Stimulated activated CD8-positive, alpha-beta memory T cell treated with anti-CD3 and anti-CD28 coated beads, Interleukin-4, amount 100 ng/mL, for 48 hours (primary cell): ENCODE data around the gene UBL4B.
A peak's percentile ranks its signal among the peaks of the same experiment; 100 is the strongest.
"Not testable (repeated sequence)": the region's sequence is repeated elsewhere in the genome, so short reads cannot be mapped to it uniquely, and the experiment has no call there.

Experiments
- DNase-seq: peaks from one replicate; pipeline ENCODE4 v3.0.0-alpha.2; 2020

UBL4B gene, protein sequence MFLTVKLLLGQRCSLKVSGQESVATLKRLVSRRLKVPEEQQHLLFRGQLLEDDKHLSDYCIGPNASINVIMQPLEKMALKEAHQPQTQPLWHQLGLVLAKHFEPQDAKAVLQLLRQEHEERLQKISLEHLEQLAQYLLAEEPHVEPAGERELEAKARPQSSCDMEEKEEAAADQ

GRCh38 chr1:110112143-110112542 lies at the start of gene UBL4B:
Gene UBL4B, plus strand, starts transcription at chr1:110112443. Its CDS starts 92 bp downstream, at chr1:110112535.
- DNase-seq: no peak

DNA sequence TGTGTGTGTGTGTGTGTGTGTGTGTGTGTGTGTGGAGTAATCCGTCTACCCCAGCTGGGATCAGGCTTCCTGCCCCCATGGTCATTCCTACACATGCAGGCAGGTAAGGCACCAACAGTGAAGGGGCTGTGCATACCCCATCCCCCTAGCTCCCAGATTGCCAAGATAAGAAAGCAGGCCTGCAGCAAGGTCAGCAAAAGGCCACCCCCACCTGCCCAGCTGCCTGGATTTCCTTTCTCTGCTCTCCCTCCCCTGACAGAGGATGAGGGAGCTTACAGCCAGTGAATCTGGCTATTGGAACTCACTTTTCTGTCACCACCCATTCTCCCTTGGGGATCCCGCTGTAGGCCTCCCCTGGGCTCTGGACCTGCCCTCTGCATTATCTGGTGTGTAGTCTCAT lies 49.6 kb upstream of the UBL4B start:
- no peak for DNase-seq

- no peak for DNase-seq
Observed at GRCh38 chr1:110063781-110064180, 48.5 kb upstream of the UBL4B start.

GRCh38 chr1:110064576-110065337 lies 47.5 kb upstream of the UBL4B start:
- no peak for DNase-seq

GRCh38 chr1:110065841-110066240 lies 46.4 kb upstream of the UBL4B start:
- no peak for DNase-seq

DNA sequence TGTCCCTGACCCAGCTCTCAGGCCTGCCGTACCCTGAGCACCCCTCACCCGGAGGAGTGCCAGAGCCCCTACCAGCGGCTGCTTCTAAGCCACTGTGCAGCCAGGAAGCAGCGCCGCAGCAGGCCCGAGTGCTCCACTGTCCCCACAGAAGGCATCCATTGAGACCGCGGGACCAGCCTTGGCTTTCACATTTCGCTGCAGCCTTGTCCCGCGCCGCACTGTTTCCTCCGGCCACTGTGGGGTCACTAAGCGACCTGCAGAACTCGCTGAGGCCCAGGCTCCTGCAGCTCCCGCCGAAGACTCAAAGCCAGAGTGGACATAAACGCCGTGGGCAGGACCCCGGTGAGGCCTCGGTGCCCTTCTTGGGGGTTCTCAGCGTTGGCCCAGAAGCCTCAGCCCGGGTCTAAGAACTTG lies 44.8 kb upstream of the UBL4B start:
- no peak for DNase-seq

- DNase-seq: no peak
Observed at GRCh38 chr1:110067893-110068645, 44.2 kb upstream of the UBL4B start.

DNA sequence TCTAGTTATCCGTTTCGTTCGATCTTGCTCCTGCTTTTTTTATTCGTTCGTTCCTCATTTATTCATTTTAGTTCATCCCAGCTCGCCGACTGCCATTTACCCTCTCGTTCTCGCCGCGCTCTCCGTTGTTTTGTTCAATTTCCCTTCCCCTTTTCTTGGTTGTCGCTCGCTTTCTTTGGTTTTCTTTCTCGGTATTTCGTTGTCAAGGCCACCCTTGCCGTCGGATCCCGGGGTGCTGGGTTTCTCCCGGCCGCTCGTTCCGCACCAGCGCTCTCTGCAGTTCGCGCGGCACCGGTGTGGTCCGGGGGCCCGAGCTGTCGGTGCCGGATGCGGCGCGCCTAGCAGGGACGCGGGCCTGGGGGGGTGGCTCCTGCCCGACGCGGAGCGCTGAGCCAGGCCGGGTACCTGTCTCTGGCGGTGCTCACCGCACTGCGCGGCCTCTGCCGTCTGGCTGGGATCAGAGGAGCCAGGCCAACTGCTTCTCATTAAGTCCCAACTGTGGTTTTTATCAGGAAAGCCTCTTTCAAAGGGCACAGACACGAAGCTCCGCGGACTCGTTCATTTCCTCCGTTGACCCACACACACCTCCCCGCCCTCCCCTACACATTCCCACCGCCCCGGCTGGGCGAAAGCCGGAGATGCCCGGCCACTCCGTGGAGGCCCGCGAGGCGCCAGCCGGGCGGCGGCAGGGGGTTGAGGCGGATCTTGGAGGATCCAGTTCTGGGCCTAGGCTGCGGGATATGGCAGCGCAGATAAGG lies 43.4 kb upstream of the UBL4B start:
- peak; percentile 34 for DNase-seq

- no peak for DNase-seq
Observed at GRCh38 chr1:110069404-110070281, 42.6 kb upstream of the UBL4B start.

- no peak for DNase-seq
Observed at GRCh38 chr1:110070282-110070669, 42.0 kb upstream of the UBL4B start.

DNA sequence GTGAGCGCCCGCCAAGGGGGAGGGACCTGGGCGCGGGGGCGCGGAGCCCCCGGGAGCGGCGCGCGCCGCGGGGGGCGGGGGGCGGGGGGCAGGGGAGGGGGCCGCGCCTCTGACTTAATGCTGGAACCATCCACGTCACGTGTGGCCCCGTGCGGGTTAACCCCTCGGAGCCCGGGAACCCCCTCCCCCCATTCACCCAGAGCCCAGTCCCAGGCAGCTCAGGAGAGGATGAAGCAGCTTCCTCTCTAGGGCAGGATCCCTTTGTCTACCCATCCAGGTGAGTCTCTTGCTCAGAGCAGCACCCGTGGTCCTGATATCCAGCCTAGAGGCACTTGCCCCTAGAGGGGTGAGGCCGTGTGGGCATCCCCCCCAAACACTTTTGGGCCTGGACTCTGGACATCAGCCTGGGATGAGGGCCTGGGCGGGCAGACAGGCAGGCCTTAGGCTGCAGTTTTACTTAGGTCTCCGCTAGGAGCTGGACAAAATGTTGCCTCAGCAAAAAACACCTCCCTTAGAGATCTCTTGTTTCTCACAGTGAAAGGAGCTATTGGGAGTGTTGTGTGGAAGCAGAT lies 41.5 kb upstream of the UBL4B start, which contains the start of gene ALX3:
Gene ALX3 (minus strand): TSS at position 2 of the 572 bp plus-strand sequence. CDS start 60 bp downstream, outside the sequence.
- DNase-seq: no peak

DNA sequence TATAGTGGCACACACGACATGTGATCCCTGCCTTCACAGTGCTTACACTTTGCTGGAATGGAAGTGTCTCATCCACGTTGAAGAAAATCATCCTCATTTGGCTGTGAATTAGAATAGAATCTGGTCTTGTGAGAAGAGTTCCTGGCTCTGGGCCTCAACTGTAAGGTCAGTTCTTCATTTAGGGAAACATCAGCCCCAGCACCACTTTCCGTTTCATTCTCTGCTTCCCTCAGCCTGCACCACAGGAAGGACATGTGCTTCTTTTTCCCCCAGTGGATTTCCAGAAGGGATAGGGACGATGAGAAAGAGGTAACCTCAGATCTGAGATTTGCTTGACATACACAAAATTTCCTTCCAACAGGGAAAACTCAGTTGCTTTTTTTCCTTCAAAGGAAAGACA lies 38.1 kb upstream of the UBL4B start:
- no peak for DNase-seq

- DNase-seq: no peak
Observed at GRCh38 chr1:110076789-110077500, 35.3 kb upstream of the UBL4B start.

DNA sequence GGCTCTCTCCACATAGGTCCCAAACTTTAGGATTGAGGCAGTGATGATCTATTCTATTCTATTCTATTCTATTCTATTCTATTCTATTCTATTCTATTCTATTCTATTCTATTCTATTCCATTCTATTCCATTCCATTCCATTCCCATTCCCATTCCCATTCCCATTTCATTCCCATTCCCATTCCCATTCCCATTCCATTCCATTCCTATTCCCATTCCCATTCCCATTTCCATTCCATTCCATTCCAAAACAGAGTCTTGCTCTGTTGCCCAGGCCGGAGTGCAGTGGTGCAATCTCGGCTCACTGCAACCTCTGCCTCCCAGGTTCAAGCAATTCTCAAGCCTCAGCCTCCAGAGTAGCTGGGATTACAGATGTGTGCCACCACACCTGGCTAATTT lies 32.2 kb upstream of the UBL4B start:
- not testable (repeated sequence) for DNase-seq

DNA sequence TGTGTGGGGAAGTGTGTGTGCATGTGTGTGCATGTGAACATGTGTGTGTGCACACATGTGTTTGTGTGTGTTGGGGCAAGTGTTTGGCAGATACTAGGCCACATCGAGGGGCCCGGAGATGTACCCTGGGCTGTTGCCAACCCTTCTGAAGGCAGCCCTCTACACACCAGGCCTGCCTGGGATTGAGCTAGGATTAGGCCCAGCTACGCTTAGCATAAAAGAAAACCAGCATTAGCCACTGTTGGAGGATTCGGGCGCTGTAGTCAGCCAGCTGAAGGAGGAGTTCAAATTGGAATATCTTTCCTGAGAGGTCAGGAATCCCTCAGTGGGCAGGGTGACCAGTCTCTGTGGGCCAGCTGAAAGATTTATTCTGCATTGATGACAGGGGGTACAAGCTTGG lies 31.2 kb upstream of the UBL4B start:
- no peak for DNase-seq

- no peak for DNase-seq
Observed at GRCh38 chr1:110082477-110082876, 29.8 kb upstream of the UBL4B start.

DNA sequence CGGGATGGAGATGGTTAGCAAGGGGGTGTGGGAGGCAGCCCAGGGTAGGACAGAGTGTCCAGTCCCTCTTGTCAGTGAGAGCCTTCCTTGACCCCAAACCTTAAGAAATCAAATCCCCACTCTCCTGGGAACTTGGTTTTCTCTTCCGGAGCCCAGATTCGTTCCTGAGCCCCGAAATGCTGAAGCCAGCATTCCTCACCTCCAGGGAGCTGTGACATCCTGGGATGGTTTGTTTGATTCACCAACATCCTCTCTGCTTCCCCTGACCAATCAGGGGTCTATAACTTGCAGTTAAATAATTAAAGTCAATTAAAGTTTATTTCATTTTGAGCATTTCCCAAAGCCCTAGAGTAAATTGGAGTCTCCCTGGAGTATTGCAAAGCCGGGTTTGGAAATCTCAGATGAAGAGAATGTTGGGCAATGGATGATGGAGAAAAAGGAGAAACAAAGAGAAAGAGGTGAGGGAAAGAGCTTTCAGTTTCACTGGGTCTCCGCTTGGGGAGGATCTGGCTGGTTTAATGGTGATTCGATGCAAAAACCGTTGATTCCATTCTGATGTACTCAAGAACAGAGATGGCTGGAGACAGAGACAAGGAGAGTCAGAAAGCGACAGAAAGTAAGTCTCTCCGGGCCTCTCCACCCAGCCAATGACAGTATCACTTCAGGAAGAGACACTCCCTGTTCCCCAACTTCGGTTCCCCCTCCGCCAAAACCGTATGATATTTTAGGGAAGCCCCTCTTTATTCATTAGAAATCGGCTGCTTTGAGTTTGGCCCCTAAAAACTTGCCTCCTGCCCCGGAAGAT lies 29.0 kb upstream of the UBL4B start:
- no peak for DNase-seq

DNA sequence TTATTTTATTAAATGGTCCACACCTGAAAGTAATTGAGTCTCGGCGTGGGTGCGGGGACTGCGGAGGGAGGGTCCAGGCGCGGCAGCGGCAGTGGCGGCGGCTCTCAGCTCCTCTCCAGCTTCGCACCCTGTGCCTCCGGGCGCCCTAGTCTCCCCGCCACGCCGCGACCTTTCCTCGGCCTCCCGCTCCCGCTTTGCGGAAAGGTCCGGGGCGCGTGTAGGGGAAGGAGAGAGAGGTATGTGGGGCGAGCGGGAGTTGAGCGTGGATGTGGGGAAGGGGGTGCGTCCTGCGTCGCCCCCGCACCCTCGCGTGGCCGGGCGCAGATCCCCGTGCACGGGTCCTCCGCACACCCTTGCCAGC lies 28.4 kb upstream of the UBL4B start:
- no peak for DNase-seq

DNA sequence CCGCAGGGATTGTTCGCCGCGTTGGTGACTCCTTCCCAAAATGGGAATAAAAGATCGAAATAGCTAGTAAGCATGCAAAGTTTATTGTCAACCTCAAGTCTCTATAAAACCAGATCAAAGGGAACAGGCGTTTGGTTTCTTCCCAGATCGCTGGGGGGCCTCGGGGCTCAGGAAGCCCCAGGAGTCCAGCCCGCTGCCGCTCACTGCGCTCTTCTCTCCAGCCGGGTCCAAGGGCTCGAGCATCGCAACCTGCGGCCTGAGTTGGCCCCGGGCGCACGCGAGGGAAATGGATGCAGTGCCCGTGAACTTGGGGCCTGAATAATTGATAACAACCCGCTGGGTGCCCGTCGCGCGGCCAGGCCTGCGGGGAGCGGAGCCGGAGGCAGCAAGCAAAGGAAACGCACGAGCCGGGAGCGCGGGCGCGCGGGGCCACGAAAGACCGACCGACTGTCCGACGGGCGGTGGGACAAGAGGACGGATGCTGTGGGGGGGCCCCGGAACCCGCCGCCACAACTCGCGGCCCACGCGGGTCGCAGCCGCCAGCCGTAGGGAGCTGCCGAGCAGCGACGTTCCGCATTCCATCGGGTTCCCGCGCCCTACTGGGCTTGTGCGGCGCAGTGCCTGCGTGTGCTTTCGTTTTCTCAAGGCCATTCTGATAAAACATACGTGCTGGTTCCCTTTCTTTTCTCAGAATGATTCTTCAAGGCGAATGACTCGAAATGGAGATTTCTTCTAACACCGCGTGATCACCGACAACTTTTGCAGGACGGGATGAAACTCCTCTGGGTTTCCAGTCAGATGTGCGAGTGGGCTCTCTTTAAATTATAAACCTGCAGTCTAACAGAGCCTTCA lies 27.8 kb upstream of the UBL4B start:
- DNase-seq: peak; percentile 47
